GM12878 (cell line): ENCODE measurements around the gene RPL21. TPM values are rescaled to one million over a fixed set of nuclear protein-coding genes. Genes with fewer than 3 reads are reported as not detected.

Experiments used
- ATAC-seq: fragments of 200-7000 bp; cut with Tn5 transposase; 3 replicates; pipeline ENCODE4 v1.9.1; 2020; ENCODE audit warnings: mild to moderate bottlenecking, moderate library complexity
- BruUV-seq: library from RNA; stranded (reverse); fragments of 400-500 nt; replicated peaks from 2 replicates; lab custom pipeline; 2021; lab: Mats Ljungman, UMichigan
- CTCF ChIA-PET: fragments of 300-600 bp; sonication (Branson Sonifier 250); formaldehyde crosslinking; extraction: SDS; loops from one replicate; lab custom pipeline; 2021; ENCODE audit warnings: inconsistent platforms; lab: Yijun Ruan, JAX
- POLR2A ChIA-PET: fragments of 350-600 bp; formaldehyde crosslinking; extraction: SDS; loops from one replicate; lab custom pipeline; 2021; ENCODE audit warnings: inconsistent platforms; lab: Charles Lee
- RAD21 ChIA-PET: fragments of 300-600 bp; sonication (Branson Sonifier 250); formaldehyde crosslinking; loops from one replicate; lab custom pipeline; 2023; ENCODE audit warnings: antibody characterized with exemption; ENCODE audit not compliant: unreplicated experiment; lab: Charles Lee
- SMC1A ChIA-PET: fragments of 300-600 bp; sonication (Branson Sonifier 250); formaldehyde crosslinking; loops from one replicate; lab custom pipeline; 2023; ENCODE audit not compliant: unreplicated experiment, uncharacterized antibody; lab: Charles Lee
- DNase-seq: peaks from one replicate; pipeline ENCODE4 v3.0.0-alpha.2; 2011; ENCODE audit warnings: low read depth, low spot score
- FAIRE-seq: peaks from 3 replicates; lab custom pipeline; 2011; peaks lifted over from hg19 to GRCh38; lab: Jason Lieb, UNC
- H2AFZ ChIP-seq: 2 replicates; pipeline ENCODE4 v1.6.0; 2011; ENCODE audit warnings: low read depth, low read length, control low read depth; ENCODE audit not compliant: control insufficient read depth
- H3K27ac ChIP-seq: 2 replicates; pipeline ENCODE4 v1.5.1; 2011; ENCODE audit warnings: control low read depth; ENCODE audit not compliant: control insufficient read depth, insufficient read depth
- H3K27me3 ChIP-seq, 2 experiments: replicated peaks in 1 of 2; 2 replicates each; pipeline versions ENCODE4 v1.6.0 to v1.6.1; 2011; ENCODE audit warnings: low read length in 1 of 2; ENCODE audit not compliant: control insufficient read depth in 2 of 2, insufficient read depth in 2 of 2
- H3K36me3 ChIP-seq, 2 experiments: 2 replicates each; pipeline ENCODE4 v1.5.1; 2011; ENCODE audit warnings: low read length in 1 of 2; ENCODE audit not compliant: control insufficient read depth in 2 of 2, insufficient read depth in 2 of 2
- H3K4me1 ChIP-seq: 2 replicates; pipeline ENCODE4 v1.6.1; 2011; ENCODE audit warnings: mild to moderate bottlenecking, low read length, moderate library complexity, mixed read lengths; ENCODE audit not compliant: control insufficient read depth, insufficient read depth
- H3K4me2 ChIP-seq: 2 replicates; pipeline ENCODE4 v1.6.0; 2011; ENCODE audit warnings: control low read depth; ENCODE audit not compliant: control insufficient read depth, insufficient read depth
- H3K4me3 ChIP-seq: fragments of 200-600 bp; sonication (generic); 2 replicates; pipeline ENCODE4 v1.5.1; 2016
- H3K79me2 ChIP-seq: 2 replicates; pipeline ENCODE4 v1.6.0; 2011; ENCODE audit warnings: low read length; ENCODE audit not compliant: control insufficient read depth, insufficient read depth
- H3K9ac ChIP-seq: 2 replicates; pipeline ENCODE4 v1.8.0; 2011; ENCODE audit warnings: low read length, control low read depth, mixed read lengths; ENCODE audit not compliant: control insufficient read depth, insufficient read depth
- H3K9me3 ChIP-seq: replicated peaks from 3 replicates; pipeline ENCODE4 v1.5.1; 2011; ENCODE audit warnings: mild to moderate bottlenecking, low read length; ENCODE audit not compliant: control insufficient read depth, insufficient read depth
- H4K20me1 ChIP-seq: 2 replicates; pipeline ENCODE4 v1.6.0; 2011; ENCODE audit not compliant: control insufficient read depth, insufficient read depth
- BHLHE40 ChIP-seq, 2 experiments: fragments of 450-650 bp in 1 of 2; IDR thresholded peaks; 2 replicates each; pipeline ENCODE4 v1.6.1; 2011 to 2017; ENCODE audit warnings: low read depth in 2 of 2, borderline replicate concordance in 1 of 2, improper control_type of control experiment in 1 of 2, low read length in 1 of 2, mild to moderate bottlenecking in 1 of 2
- CUX1 ChIP-seq: IDR thresholded peaks from 2 replicates; pipeline ENCODE4 v1.6.1; 2012; ENCODE audit warnings: improper control_type of control experiment, low read depth, low read length; ENCODE audit not compliant: insufficient replicate concordance
- EGR1 ChIP-seq, 2 experiments: IDR thresholded peaks; 1 replicate in 1 of 2; 2 replicates in 1 of 2; pipeline ENCODE4 v1.6.1; 2011 to 2012; ENCODE audit warnings: low read depth in 2 of 2, low read length in 2 of 2, borderline replicate concordance in 1 of 2, mild to moderate bottlenecking in 1 of 2, moderate library complexity in 1 of 2
- LARP7 ChIP-seq: fragments of 450-650 bp; IDR thresholded peaks from 2 replicates; pipeline ENCODE4 v1.6.1; 2017; ENCODE audit warnings: mild to moderate bottlenecking
- PAX5 ChIP-seq: IDR thresholded peaks from 2 replicates; pipeline ENCODE4 v1.6.1; 2011; ENCODE audit warnings: low read depth, low read length, borderline replicate concordance
- ZNF217 ChIP-seq: fragments of 450-650 bp; IDR thresholded peaks from 2 replicates; pipeline ENCODE4 v1.6.1; 2017; ENCODE audit warnings: antibody characterized with exemption, mild to moderate bottlenecking
- ZNF274 ChIP-seq: IDR thresholded peaks from one replicate; pipeline ENCODE4 v1.8.0; 2011; ENCODE audit not compliant: insufficient read length, insufficient read depth
- WGBS: methylation state at CpG from one replicate; pipeline ENCODE4 v1.1.6; 2016; ENCODE audit warnings: low lambda C conversion rate; ENCODE audit not compliant: insufficient replicate concordance, insufficient coverage; ENCODE audit errors: missing lambda C conversion rate; 5-methylcytosine and 5-hydroxymethylcytosine counted together
- in situ Hi-C: fragments of 300-500 bp; cut with MboI; formaldehyde crosslinking; loops from 9 replicates; pipeline ENCODE4 v1.14.3; 2018; ENCODE audit warnings: mixed read lengths
- intact Hi-C: fragments of 100-400 bp; cut with micrococcal nuclease; formaldehyde crosslinking; loops from one replicate; pipeline ENCODE4 v1.14.2; 2022; ENCODE audit not compliant: unreplicated experiment
- polyA plus RNA-seq, 11 experiments: library from polyadenylated mRNA; depleted of rRNA in 4 of 11; unstranded in 6 of 11; stranded (reverse) in 5 of 11; fragments of >200 nt; fragmentation: Nextera tagmentation in 4 of 11; fragmentation: Illumina TruSeq in 1 of 11; extraction: Ambion mirVana in 4 of 11; extraction: Trizol in 1 of 11; gene quantifications; 1 replicate in 1 of 11; 2 replicates in 10 of 11; pipeline versions ENCODE4 v1.2.1 to v1.2.3, GENCODE V29; 2011 to 2016; ENCODE audit warnings: inconsistent platforms in 2 of 11, missing spikeins in 2 of 11, low read depth in 1 of 11
- total RNA-seq, 4 experiments: library from RNA; depleted of rRNA in 3 of 4; stranded (reverse); fragments of >200 nt in 3 of 4; fragmentation: Illumina TruSeq in 1 of 4; extraction: Trizol in 1 of 4; gene quantifications; 2 replicates each; pipeline versions ENCODE4 v1.2.1 to v1.2.3, GENCODE V29; 2013 to 2021

RPL21 gene
- total and polyA plus RNA-seq, 10 of the 15 experiments (the other 5 are each of a cell fraction or from before 2014, with no cell fraction given): 817 to 9,760 (median 1,698) TPM

DNA sequence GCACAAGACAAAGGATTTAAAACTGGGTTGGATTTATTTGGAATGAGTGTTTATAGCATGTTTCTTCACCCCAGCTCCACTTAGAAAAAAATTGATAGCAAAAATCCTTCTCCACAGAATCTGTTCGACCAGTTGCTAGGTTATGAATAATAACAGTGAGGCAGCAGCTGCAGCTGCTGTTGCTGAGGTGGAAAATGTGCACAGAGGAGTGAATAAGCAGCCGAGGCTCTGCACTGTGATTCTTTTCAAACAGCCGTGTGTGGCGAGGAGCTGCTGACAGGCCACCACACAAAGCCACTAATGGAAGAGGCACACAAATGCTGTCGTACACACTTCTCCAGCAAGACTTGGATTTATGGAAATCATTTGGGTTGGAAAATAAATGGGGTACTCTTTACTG is 12.8 kb downstream of the RPL21 start:
- CTCF ChIA-PET: no interaction called here
- no peak overlapping the region for H3K27ac ChIP-seq
- no peaks in the 10 kb centered on the region for H3K79me2 ChIP-seq
- no peaks in the 10 kb centered on the region for H3K9me3 ChIP-seq
- WGBS: 50% methylated on average over 5 of the region's 5 CpGs
- H4K20me1 ChIP-seq: no peaks in the 10 kb centered on the region
- H3K27me3 ChIP-seq: no peaks in the 10 kb centered on the region
- H3K4me1 ChIP-seq: 0 out of 2 replicates have a peak, but pooled peaks cover 2% of the 10 kb centered on the region
- RAD21 ChIA-PET: no interaction called here
- H3K4me2 ChIP-seq: no peak overlapping the region
- FAIRE-seq (no peak), ATAC-seq (no peak)
- TF ChIP-seq BHLHE40 (IDR thresholded peaks at IDR 0.05; ENCODE audit: borderline replicate concordance in 1 of 2, low read depth in 2 of 2, low read length in 1 of 2) (no peak), EGR1 (IDR thresholded peaks at IDR 0.05; ENCODE audit: borderline replicate concordance in 1 of 2, low read depth in 2 of 2, low read length in 2 of 2) (no peak), ZNF217 (no peak), LARP7 (no peak), PAX5 (no peak), ZNF274 (no peak), CUX1 (no peak)
- TF ChIP-seq, all 136 proteins: peak for 0
- Histone ChIP-seq H2AFZ (no peak overlapping the region), H3K9ac (no peak overlapping the region), H3K36me3 (peaks cover 3% of the 10 kb centered on the region in 2 experiments; a peak in 3 of 4 replicates), H3K4me3 (no peak overlapping the region)
- intact Hi-C loops: no loop called here
- BruUV-seq: no TSS peak
- in situ Hi-C loops: no loop called here
- DNase-seq: no peak
- ChIA-PET POLR2A (interaction anchor here (0.5 to 0.6 kb wide), 2 partner anchors 116 to 604 kb away, joined by 3 to 6 read pairs; no protein-coding TSS in a partner anchor), SMC1A (interaction anchor here (1.3 kb wide), 1 partner anchor 15 kb away, joined by 4 read pairs; no protein-coding TSS in a partner anchor)
